PC-3 (cell line): ENCODE data around the gene KRTAP9-9.

Experiments used
- CTCF ChIP-seq: fragments of 300-600 bp; sonication (generic); conservative IDR thresholded peaks from 2 replicates; pipeline ENCODE4 v1.5.1; 2017; ENCODE audit warnings: antibody characterized with exemption, low read depth, mild to moderate bottlenecking, low read length
- EZH2 ChIP-seq: fragments of 300-600 bp; sonication (generic); IDR thresholded peaks from one replicate; pipeline ENCODE4 v1.6.1; 2017; ENCODE audit warnings: antibody characterized with exemption, mild to moderate bottlenecking, low read length; ENCODE audit not compliant: unreplicated experiment
- EZH2phosphoT487 ChIP-seq: fragments of 300-600 bp; sonication (generic); IDR thresholded peaks from 2 replicates; pipeline ENCODE4 v1.6.1; 2018; ENCODE audit warnings: mild to moderate bottlenecking, antibody characterized with exemption, low read length, borderline replicate concordance

- TF ChIP-seq CTCF (no peak), EZH2 (no peak), EZH2phosphoT487 (no peak)
Observed at GRCh38 chr17:41278176-41278955, 23.2 kb downstream of the KRTAP9-9 start.
